Psoas muscle (tissue), 7 donors: ENCODE measurements around the gene SNX24. TPM values are rescaled to one million over a fixed set of nuclear protein-coding genes. Genes with fewer than 3 reads are reported as not detected.

Experiments
- polyA plus RNA-seq, 3 donors: library from polyadenylated mRNA; stranded (reverse); fragments of 200-250 nt; gene quantifications; one replicate each; pipeline ENCODE4 v1.2.3, GENCODE V29; 2013
- total RNA-seq, 4 donors: library from RNA; stranded (reverse); fragmentation: NEBNext Ultra II Directional in 2 of 4; extraction: Animal tissue kit (Norgen Biotek cat#: 25700) in 2 of 4; gene quantifications; one replicate each; pipeline versions ENCODE4 v1.2.1 to v1.2.4, GENCODE V29; 2021 to 2023
- donor health status: healthy with polysubstance abuse.
- donor health status: DM: no; HTN: no; CAD: no; lungs with moderate emphysema.
- donor health status: Bipolar disorder and iron deficiency.
- donor health status: healthy.
- donor health status: DM: no; HTN: no; CAD: no.
- donor health status: DM: no; HTN: no; CAD: no.
- donor health status: DM: yes; HTN: yes; CAD: no.

SNX24 gene
- total and polyA plus RNA-seq, 7 donors, result 7.5 to 11.9 (median 10.0) TPM

Other genes with a start within 250 kb of the SNX24 start
- 10 to 100 TPM; 32.8 to 39.8 (median 35.4) TPM for gene SNX2, start 70.5 kb upstream of the SNX24 start, total RNA-seq
- 10 to 100 TPM; 23.2 to 45.3 (median 29.3) TPM for gene SNX2, start 70.5 kb upstream of the SNX24 start, polyA plus RNA-seq
- 10 to 100 TPM; 13.7 to 27.4 (median 16.5) TPM for gene PPIC, start 191.1 kb downstream of the SNX24 start, total RNA-seq
- 10 to 100 TPM; 23.7 to 36.5 (median 25.0) TPM for gene PPIC, start 191.1 kb downstream of the SNX24 start, polyA plus RNA-seq
- under 1 TPM in 3 of 4 donors, not detected in 1; 0.06 to 0.83 (median 0.56) TPM for gene PRDM6, start 243.6 kb downstream of the SNX24 start, total RNA-seq
- under 1 TPM; 0.03 to 0.13 (median 0.09) TPM for gene PRDM6, start 243.6 kb downstream of the SNX24 start, polyA plus RNA-seq